GM21825 (cell line): Measurements from ENCODE around the gene TTC33.
A peak's percentile ranks its signal among the peaks of the same experiment; 100 is the strongest.
"Not testable (repeated sequence)": the region's sequence is repeated elsewhere in the genome, so short reads cannot be mapped to it uniquely, and the experiment has no call there.

Source experiments
- ATAC-seq: cut with Tn5 transposase; IDR thresholded peaks from one replicate; pipeline ENCODE4 v1.9.1; 2021; ENCODE audit warnings: mild to moderate bottlenecking, moderate library complexity; ENCODE audit not compliant: unreplicated experiment

Gene TTC33

GRCh38 chr5:40722497-40722911 lies 33.3 kb downstream of the TTC33 start:
- ATAC-seq: not testable (repeated sequence)

GRCh38 chr5:40720069-40720468 lies 35.7 kb downstream of the TTC33 start:
- no peak for ATAC-seq

- ATAC-seq: no peak
Measured at GRCh38 chr5:40717281-40717680, 38.5 kb downstream of the TTC33 start.

- no peak for ATAC-seq
Measured at GRCh38 chr5:40716590-40716989, 39.2 kb downstream of the TTC33 start.

GRCh38 chr5:40716000-40716399 lies 39.8 kb downstream of the TTC33 start:
- no peak for ATAC-seq

GRCh38 chr5:40714001-40714400 lies 41.8 kb downstream of the TTC33 start:
- ATAC-seq: no peak

GRCh38 chr5:40710575-40710974 lies 45.2 kb downstream of the TTC33 start:
- ATAC-seq: not testable (repeated sequence)

- ATAC-seq: not testable (repeated sequence)
Measured at GRCh38 chr5:40705484-40705883, 50.3 kb downstream of the TTC33 start.

- ATAC-seq: not testable (repeated sequence)
Measured at GRCh38 chr5:40702027-40702426, 53.7 kb downstream of the TTC33 start.

- no peak for ATAC-seq
Measured at GRCh38 chr5:40700116-40700782, 55.5 kb downstream of the TTC33 start.

- no peak for ATAC-seq
Measured at GRCh38 chr5:40694433-40694832, 61.3 kb downstream of the TTC33 start.

GRCh38 chr5:40691894-40692293 lies 63.9 kb downstream of the TTC33 start:
- no peak for ATAC-seq

- no peak for ATAC-seq
Measured at GRCh38 chr5:40690267-40690666, 65.5 kb downstream of the TTC33 start.

GRCh38 chr5:40689438-40689837 lies 66.3 kb downstream of the TTC33 start:
- ATAC-seq: peak; percentile 65

GRCh38 chr5:40688996-40689395 lies 66.8 kb downstream of the TTC33 start:
- no peak for ATAC-seq

GRCh38 chr5:40688127-40688761 lies 67.5 kb downstream of the TTC33 start:
- peak; percentile 89 for ATAC-seq

GRCh38 chr5:40687321-40687720 lies 68.4 kb downstream of the TTC33 start:
- no peak for ATAC-seq

GRCh38 chr5:40685976-40686486 lies 69.7 kb downstream of the TTC33 start:
- no peak for ATAC-seq

GRCh38 chr5:40685193-40685592 lies 70.6 kb downstream of the TTC33 start:
- ATAC-seq: no peak

- no peak for ATAC-seq
Measured at GRCh38 chr5:40683305-40683704, 72.5 kb downstream of the TTC33 start.

GRCh38 chr5:40682154-40683017 lies 73.4 kb downstream of the TTC33 start:
- ATAC-seq: no peak
